ENCODE data around the gene SEPHS2.
A peak's percentile ranks its signal among the peaks of the same experiment; 100 is the strongest.

SEPHS2 gene

GRCh38 chr16:30445408-30446202, at the start of gene SEPHS2:
Gene SEPHS2 (minus strand): TSS chr16:30445874. CDS start chr16:30445727, 147 bp downstream.
- Histone ChIP-seq H4K20me1 (ENCODE audit: insufficient read depth, low read length, poor library complexity, severe bottlenecking) (peaks cover 24% of the 10 kb centered on the region), H3K4me1 (ENCODE audit: insufficient read depth, low read length, poor library complexity, severe bottlenecking) (peaks cover 29% of the 10 kb centered on the region), H3K27me3 (ENCODE audit: insufficient read depth, low read length, poor library complexity, severe bottlenecking) (no peaks in the 10 kb centered on the region), H3K79me2 (ENCODE audit: insufficient read depth, low read length) (peaks cover 29% of the 10 kb centered on the region), H3F3A (ENCODE audit: low read depth) (no peaks in the 10 kb centered on the region), H3K4me3 (ENCODE audit: low read length, poor library complexity, severe bottlenecking) (peak within 1 kb of the TSS; percentile 91), H3K9me3 (ENCODE audit: insufficient read depth, low read depth, low read length) (no peaks in the 10 kb centered on the region), H3K9me2 (replicated peaks; ENCODE audit: low read depth, low read length) (no peaks in the 10 kb centered on the region), H3K36me3 (ENCODE audit: insufficient read depth, low read length) (no peaks in the 10 kb centered on the region), H3K9ac (ENCODE audit: low read depth, low read length, poor library complexity, severe bottlenecking) (peak within 1 kb of the TSS; percentile 96), H2AFZ (ENCODE audit: low read length) (peak within 1 kb of the TSS; percentile 90), H3K4me2 (ENCODE audit: low read depth, low read length, poor library complexity, severe bottlenecking) (peak within 1 kb of the TSS; percentile 93)
- no peak for TF ChIP-seq EZH2phosphoT487 (IDR thresholded peaks at IDR 0.05; ENCODE audit: borderline replicate concordance)
- peak; percentile 55 for TF ChIP-seq CTCF (conservative IDR thresholded peaks at IDR 0.05; ENCODE audit: low read length)

GRCh38 chr16:30494709-30495108, 49.0 kb upstream of the SEPHS2 start:
- H3K4me3 ChIP-seq (ENCODE audit: low read length, poor library complexity, severe bottlenecking) = no peak overlapping the region
- no peak overlapping the region for H3K9ac ChIP-seq (ENCODE audit: low read depth, low read length, poor library complexity, severe bottlenecking)
- H3K79me2 ChIP-seq (ENCODE audit: insufficient read depth, low read length) = no peaks in the 10 kb centered on the region
- H3K9me2 ChIP-seq (replicated peaks; ENCODE audit: low read depth, low read length) = no peaks in the 10 kb centered on the region
- H4K20me1 ChIP-seq (ENCODE audit: insufficient read depth, low read length, poor library complexity, severe bottlenecking) = no peaks in the 10 kb centered on the region
- no peak overlapping the region for H3K4me2 ChIP-seq (ENCODE audit: low read depth, low read length, poor library complexity, severe bottlenecking)
- peaks cover 10% of the 10 kb centered on the region; the same call in 1 of the 2 replicates for H3K36me3 ChIP-seq (ENCODE audit: insufficient read depth, low read length)
- H3F3A ChIP-seq (ENCODE audit: low read depth) = no peaks in the 10 kb centered on the region
- TF ChIP-seq CTCF (conservative IDR thresholded peaks at IDR 0.05; ENCODE audit: low read length) (no peak), EZH2phosphoT487 (IDR thresholded peaks at IDR 0.05; ENCODE audit: borderline replicate concordance) (no peak)
- no peak overlapping the region for H2AFZ ChIP-seq (ENCODE audit: low read length)
- no peaks in the 10 kb centered on the region for H3K9me3 ChIP-seq (ENCODE audit: insufficient read depth, low read depth, low read length)
- peaks cover 12% of the 10 kb centered on the region for H3K4me1 ChIP-seq (ENCODE audit: insufficient read depth, low read length, poor library complexity, severe bottlenecking)
- H3K27me3 ChIP-seq (ENCODE audit: insufficient read depth, low read length, poor library complexity, severe bottlenecking) = no peaks in the 10 kb centered on the region

GRCh38 chr16:30493941-30494488, 48.3 kb upstream of the SEPHS2 start:
- H3K4me2 ChIP-seq (ENCODE audit: low read depth, low read length, poor library complexity, severe bottlenecking) = no peak overlapping the region
- H3K36me3 ChIP-seq (ENCODE audit: insufficient read depth, low read length) = peaks cover 6% of the 10 kb centered on the region; the same call in 1 of the 2 replicates
- peaks cover 12% of the 10 kb centered on the region for H3K4me1 ChIP-seq (ENCODE audit: insufficient read depth, low read length, poor library complexity, severe bottlenecking)
- no peaks in the 10 kb centered on the region for H3F3A ChIP-seq (ENCODE audit: low read depth)
- no peak for TF ChIP-seq EZH2phosphoT487 (IDR thresholded peaks at IDR 0.05; ENCODE audit: borderline replicate concordance)
- no peak for TF ChIP-seq CTCF (conservative IDR thresholded peaks at IDR 0.05; ENCODE audit: low read length)
- no peaks in the 10 kb centered on the region for H3K27me3 ChIP-seq (ENCODE audit: insufficient read depth, low read length, poor library complexity, severe bottlenecking)
- H4K20me1 ChIP-seq (ENCODE audit: insufficient read depth, low read length, poor library complexity, severe bottlenecking) = no peaks in the 10 kb centered on the region
- H2AFZ ChIP-seq (ENCODE audit: low read length) = no peak overlapping the region
- no peak overlapping the region for H3K9ac ChIP-seq (ENCODE audit: low read depth, low read length, poor library complexity, severe bottlenecking)
- no peaks in the 10 kb centered on the region for H3K79me2 ChIP-seq (ENCODE audit: insufficient read depth, low read length)
- H3K9me2 ChIP-seq (replicated peaks; ENCODE audit: low read depth, low read length) = no peaks in the 10 kb centered on the region
- no peaks in the 10 kb centered on the region for H3K9me3 ChIP-seq (ENCODE audit: insufficient read depth, low read depth, low read length)
- no peak overlapping the region for H3K4me3 ChIP-seq (ENCODE audit: low read length, poor library complexity, severe bottlenecking)

Measured in Loucy (cell line).